NCI-H128 (cell line): ENCODE data around the gene SYNJ2.

Experiments used
- DNase-seq: peaks from one replicate; lab custom pipeline; 2025; ENCODE audit not compliant: unreplicated experiment; lab: John Stamatoyannopoulos, UW

Gene SYNJ2

GRCh38 chr6:158115508-158115907 is 133.8 kb downstream of the SYNJ2 start:
- no peak for DNase-seq

DNA sequence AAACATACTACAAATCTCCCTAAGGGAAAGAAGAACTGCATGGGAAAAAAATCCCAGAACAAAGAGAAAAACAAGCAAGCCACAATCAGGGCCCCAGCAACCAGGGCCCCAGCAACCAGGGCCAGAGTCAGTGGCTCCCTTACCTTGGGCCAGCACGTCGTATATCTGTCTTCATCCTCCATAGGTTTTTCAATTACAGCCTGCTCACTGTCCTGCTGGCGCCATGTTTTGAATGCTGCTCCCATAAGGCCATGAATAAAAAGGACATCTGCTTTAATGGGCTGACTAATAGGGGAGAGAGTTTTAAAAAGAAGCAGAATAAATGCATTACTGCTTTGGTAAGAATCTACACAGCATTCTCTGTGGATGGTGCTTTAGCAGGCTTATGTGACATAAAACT is 137.2 kb downstream of the SYNJ2 start:
- DNase-seq = no peak

- DNase-seq = no peak
Observed at GRCh38 chr6:158121335-158121734, 139.7 kb downstream of the SYNJ2 start.

DNA sequence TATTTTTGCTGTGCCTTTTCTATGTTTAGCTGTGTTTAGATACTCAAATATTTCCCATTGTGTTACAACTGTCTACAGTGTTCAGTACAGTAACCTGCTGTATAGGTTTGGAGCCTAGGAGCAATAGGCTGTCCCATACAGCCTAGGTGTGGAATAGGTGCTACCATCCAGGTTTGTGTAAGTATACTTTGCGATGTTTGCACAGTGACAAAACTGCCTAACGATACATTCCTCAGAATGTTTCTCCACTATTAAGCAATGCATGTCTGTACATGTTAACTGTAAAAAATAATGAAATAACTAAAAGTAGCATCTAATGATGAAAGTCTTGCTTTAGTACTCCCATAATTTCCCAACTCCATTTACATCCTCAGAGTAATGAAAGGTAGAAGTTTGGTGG is 140.4 kb downstream of the SYNJ2 start:
- no peak for DNase-seq

DNA sequence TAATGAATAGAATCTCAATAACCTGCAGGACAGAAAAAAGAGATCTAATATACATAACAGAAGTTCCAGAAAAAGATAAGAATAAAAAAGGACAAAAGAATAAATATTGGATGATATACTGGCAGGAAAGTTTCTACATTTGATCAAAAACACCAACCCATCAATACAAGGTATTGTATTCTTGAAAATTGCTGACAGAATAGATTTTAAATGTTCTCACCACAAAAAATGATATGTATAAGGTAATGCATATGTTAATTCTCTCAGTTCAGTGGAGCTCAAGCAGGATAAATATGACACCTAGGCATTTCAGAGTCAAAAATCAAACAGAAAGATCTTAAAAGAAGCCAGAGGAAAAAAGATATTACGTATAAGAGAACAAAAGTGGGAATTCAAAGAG is 142.6 kb downstream of the SYNJ2 start:
- no peak for DNase-seq

DNA sequence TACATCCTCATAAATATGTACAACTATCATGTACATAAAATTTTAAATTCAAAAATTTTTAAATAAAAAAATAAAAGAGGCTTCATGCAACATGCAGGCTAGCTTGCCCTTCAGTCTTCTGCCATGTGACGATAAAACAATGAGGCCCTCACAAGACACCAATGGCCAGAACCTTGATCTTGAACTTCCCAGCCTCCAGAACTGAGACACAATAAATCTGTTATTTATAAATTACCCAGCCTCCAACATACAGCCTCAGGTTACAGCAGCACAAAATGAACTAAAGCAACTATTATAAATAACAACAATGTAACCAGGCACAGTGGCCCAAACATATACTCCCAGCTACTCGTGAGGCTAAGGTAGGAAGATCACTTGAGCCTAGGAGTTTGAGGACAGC is 143.6 kb downstream of the SYNJ2 start:
- no peak for DNase-seq

DNA sequence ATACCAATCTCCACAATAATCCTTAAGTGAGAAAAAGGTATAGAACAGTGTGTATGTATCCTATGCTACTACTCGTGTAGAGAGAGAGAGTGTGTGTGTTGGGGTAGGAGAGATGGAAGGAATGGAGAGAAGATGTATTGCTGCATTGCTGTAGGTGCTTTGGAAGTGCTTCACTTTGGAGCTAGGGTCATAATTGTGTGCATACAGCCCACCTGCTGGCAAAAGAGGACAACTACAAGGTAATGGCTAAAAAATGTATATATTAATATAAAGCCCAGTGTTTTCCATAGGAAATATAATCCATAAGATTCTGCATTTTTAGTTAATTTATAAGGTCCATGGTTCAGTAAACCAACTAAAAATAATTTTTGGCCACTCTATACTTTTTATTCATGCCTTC is 150.3 kb downstream of the SYNJ2 start:
- DNase-seq = no peak

DNA sequence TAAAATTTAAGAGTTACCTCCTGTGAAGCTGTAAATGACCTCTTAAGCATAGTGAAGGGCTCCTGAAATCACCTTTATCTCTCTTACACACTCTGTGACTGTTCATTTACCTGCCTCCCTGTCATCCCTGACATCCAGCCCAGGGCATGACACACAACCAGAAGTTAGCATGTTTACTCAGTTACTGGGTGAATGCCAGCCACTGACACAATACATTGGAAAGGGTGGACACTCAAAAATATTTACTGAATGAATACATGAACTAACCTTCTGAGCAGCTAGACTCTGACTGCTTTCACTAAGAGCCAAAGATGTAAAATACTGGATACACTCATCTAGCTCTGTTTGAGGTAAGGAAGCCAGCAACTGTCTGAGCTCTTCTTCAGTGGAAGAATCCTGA is 161.1 kb downstream of the SYNJ2 start:
- DNase-seq = no peak

GRCh38 chr6:158143700-158144099 is 162.0 kb downstream of the SYNJ2 start:
- no peak for DNase-seq
